ENCODE results near the gene ICA1L.
A peak's percentile ranks its signal among the peaks of the same experiment; 100 is the strongest.

Gene ICA1L

DNA sequence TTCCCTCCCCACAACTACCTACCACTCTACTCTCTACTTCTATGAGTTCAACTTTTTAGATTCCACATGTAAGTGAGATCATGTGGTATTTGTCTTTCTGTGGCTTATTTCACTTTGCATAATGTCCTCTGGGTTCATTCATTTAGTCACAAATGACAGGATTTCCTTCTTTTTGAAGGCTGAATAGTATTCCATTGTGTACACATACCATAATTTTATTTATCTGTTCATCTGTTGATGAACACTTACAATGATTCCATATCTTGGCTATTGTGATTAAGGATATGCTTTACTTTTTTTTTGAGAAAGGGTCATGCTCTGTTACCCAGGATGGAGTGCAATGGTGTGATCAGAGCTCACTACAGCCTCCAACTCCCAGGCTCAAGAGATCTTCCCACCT, 73.6 kb downstream of the ICA1L start:
- H3K4me3 ChIP-seq (replicated peaks in 1 of 2; ENCODE audit: low read depth in 2 of 2, low read length in 2 of 2): no peak overlapping the region
- DNase-seq (ENCODE audit: low read depth in 2 of 2): no peak
- TF ChIP-seq, protein P1, sequence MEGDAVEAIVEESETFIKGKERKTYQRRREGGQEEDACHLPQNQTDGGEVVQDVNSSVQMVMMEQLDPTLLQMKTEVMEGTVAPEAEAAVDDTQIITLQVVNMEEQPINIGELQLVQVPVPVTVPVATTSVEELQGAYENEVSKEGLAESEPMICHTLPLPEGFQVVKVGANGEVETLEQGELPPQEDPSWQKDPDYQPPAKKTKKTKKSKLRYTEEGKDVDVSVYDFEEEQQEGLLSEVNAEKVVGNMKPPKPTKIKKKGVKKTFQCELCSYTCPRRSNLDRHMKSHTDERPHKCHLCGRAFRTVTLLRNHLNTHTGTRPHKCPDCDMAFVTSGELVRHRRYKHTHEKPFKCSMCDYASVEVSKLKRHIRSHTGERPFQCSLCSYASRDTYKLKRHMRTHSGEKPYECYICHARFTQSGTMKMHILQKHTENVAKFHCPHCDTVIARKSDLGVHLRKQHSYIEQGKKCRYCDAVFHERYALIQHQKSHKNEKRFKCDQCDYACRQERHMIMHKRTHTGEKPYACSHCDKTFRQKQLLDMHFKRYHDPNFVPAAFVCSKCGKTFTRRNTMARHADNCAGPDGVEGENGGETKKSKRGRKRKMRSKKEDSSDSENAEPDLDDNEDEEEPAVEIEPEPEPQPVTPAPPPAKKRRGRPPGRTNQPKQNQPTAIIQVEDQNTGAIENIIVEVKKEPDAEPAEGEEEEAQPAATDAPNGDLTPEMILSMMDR (IDR thresholded peaks at IDR 0.05; ENCODE audit: low read depth, low read length): no peak

DNA sequence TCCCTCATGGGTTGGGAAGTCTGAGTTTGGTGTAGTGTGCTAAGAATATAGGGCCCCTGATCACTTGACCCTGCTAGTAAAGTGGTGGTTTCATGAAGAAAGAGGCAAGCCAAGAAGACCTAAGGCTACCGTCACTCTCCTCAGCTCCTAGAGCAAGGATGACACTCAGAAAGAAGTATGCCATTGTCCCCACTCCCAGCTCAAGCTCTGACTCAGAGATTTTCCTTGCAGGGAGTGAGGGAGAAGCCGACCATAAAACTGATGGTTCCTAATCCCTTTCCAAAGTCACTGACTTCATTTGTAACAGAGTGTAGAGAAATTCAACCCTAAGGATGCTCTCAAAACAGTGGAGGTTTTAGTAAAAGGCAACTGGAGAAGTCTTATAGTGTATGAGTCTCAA, 80.9 kb downstream of the ICA1L start:
- no peak overlapping the region for H3K4me3 ChIP-seq (replicated peaks in 1 of 2; ENCODE audit: low read depth in 2 of 2, low read length in 2 of 2)
- DNase-seq (ENCODE audit: low read depth in 2 of 2): no peak
- TF ChIP-seq, protein P1 (IDR thresholded peaks at IDR 0.05; ENCODE audit: low read depth, low read length): no peak

DNA sequence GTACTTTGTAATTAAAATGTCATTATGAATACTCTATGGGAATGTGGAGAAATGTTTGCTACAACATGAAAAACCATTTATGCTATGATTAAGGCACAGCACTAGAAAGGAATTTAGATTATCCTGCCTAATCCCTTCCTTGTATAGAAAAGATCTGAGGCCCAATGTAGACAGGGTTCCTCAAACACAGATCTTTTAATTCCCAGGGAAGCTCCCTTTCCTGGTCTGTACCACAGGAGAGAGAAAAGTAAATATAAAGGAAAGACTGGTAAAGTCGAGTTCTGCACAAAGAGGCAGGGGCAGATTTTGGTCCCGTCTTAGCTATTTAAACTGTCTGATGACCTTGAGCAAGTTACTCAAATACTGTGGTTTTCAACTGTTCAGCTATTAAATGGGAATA, 84.7 kb downstream of the ICA1L start:
- DNase-seq (ENCODE audit: low read depth in 2 of 2): no peak
- TF ChIP-seq, protein P1 (IDR thresholded peaks at IDR 0.05; ENCODE audit: low read depth, low read length): no peak
- H3K4me3 ChIP-seq (replicated peaks in 1 of 2; ENCODE audit: low read depth in 2 of 2, low read length in 2 of 2): no peak overlapping the region

DNA sequence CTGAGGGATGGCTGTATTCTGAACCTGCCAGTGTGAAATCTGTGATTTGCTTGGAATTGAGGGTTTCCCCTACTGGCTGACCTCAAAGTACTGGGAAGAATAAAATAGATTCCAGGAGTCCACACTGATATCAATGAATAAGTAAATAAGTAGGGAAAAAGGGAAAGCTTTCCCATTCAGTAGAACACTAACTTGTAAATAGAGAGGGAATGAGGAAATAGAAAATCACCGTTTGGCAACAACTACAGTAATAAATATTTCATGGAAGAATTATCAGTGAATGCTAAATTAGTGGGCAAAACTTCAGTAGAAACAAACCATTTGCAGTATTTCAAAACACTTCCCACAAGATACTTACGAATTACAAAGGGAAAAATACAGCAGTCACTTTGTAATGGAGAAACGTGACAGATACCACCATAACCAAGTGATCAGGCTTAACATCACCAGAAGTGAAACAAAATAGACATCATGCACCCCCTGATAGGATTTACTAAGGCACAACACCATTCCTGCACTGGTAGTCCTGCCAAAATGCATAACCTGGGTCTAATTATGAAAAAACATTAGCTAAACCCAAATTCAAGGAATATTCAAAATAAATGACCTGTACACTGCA, 88.5 kb downstream of the ICA1L start:
- DNase-seq (ENCODE audit: low read depth in 2 of 2): peak in 1 of 2 donors; percentile 11
- TF ChIP-seq, protein P1 (IDR thresholded peaks at IDR 0.05; ENCODE audit: low read depth, low read length): no peak
- H3K4me3 ChIP-seq (replicated peaks in 1 of 2; ENCODE audit: low read depth in 2 of 2, low read length in 2 of 2): no peak overlapping the region

DNA sequence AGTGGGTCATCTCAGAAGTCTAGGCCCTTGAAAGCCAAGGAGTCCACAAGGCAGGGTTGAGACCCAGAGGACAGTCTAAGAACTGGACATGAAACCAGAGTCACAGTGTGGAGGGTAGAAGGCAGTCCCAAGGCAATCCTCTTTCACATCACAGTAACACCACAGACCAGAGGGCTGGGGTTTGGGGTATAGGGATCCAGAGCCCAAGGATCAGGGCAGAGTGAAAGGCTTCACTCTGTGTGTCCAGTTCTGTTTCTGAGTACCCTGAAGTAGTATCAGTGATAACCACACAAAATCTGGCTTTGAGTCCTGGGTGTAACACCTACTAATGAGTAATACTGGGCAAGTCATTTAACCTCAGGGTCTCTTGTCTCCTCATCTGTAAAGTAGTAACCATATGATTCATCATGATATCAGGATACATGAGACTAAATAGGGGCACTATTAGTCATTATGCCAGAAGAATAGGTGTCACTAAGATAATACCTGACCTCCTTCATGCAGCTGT, 91.0 kb downstream of the ICA1L start:
- DNase-seq (ENCODE audit: low read depth in 2 of 2): peak in 1 of 2 donors; percentile 57
- no peak overlapping the region for H3K4me3 ChIP-seq (replicated peaks in 1 of 2; ENCODE audit: low read depth in 2 of 2, low read length in 2 of 2)
- TF ChIP-seq, protein P1 (IDR thresholded peaks at IDR 0.05; ENCODE audit: low read depth, low read length): no peak

DNA sequence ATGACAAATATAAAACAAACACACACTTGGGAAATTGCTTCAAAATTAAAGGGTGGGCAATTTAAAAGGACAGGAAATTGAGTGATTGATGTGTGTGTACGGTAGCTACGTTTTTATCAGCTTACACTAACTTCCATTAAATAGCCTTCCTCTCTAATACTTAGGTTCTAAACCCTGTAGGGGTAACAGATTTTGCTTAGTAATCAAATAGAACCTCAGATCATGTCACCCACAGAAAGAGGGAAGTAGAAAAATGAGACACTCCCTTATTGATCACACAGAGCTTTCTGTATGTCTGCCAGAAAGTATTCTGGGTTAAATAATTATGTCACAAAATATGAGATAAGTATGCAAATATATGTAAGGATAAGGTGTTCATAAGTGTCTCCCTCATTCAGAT, 93.3 kb downstream of the ICA1L start:
- TF ChIP-seq, protein P1 (IDR thresholded peaks at IDR 0.05; ENCODE audit: low read depth, low read length): no peak
- DNase-seq (ENCODE audit: low read depth in 2 of 2): no peak
- H3K4me3 ChIP-seq (replicated peaks in 1 of 2; ENCODE audit: low read depth in 2 of 2, low read length in 2 of 2): no peak overlapping the region

DNA sequence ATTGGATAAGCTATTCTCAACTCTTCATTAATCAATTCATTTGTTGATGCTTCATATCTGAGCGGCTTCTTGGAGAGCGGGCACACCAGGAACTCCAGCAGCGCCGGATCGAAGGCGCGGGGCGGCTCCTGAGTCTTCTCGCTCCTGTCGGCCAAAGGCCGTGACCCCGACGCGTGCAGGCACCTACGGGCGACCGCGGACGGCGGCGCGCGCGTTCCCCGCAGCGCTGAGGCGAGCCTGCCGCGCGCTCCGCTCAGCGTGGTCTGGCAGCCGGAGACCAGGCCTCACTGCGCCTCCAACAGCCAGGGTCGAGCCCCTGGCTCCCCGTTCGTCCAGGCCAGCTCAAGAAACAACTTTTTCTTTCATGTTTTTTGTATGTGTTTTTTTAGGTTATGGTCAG, 97.5 kb downstream of the ICA1L start:
- TF ChIP-seq, protein P1 (IDR thresholded peaks at IDR 0.05; ENCODE audit: low read depth, low read length): no peak
- DNase-seq (ENCODE audit: low read depth in 2 of 2): no peak

More for the DNA sequence above, 97.5 kb downstream of the ICA1L start:
- H3K4me3 ChIP-seq (replicated peaks in 1 of 2; ENCODE audit: low read depth in 2 of 2, low read length in 2 of 2): no peak overlapping the region
